Adrenal gland (tissue), 5 donors: ENCODE data around the gene MICOS13.

Source experiments
- POLR2A ChIP-seq, 2 donors: fragments of 450-650 bp; IDR thresholded peaks; one replicate each; pipeline ENCODE4 v1.6.1; 2017; ENCODE audit warnings: antibody characterized with exemption in 2 of 2, mild to moderate bottlenecking in 2 of 2, moderate library complexity in 1 of 2
- TF ChIP-seq, protein P1 (sequence below), 6 experiments: fragments of 450-650 bp in 4 of 6; fragments of 200-600 bp in 2 of 6; sonication (generic) in 1 of 6; IDR thresholded peaks; 1 replicate in 5 of 6; 2 replicates in 1 of 6; pipeline versions ENCODE4 v1.5.1 to v1.8.0; 2016 to 2021; ENCODE audit warnings: antibody characterized with exemption in 6 of 6, mild to moderate bottlenecking in 2 of 6, moderate library complexity in 1 of 6
- donor health status: DM: no; HTN: no; CAD: no.

DNA sequence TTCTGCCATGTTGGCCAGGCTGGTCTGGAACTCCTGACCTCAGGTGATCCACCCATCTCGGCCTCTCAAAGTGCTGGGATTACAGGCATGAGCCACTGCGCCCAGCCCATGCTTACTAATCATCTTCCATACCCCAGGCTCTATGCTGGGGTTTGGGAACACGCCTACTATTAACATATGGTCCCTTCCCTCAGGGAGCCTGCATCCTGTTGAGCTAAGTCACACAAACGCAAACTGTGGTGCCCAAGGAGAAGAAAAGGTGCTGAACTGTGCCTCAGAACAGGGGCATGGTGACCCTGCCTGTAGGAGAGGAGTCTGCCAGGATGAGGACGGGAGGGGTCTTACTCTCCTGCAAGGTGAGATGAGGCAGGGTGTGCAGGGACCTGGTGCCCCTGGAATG lies 5.6 kb downstream of the MICOS13 start:
- TF ChIP-seq, protein P1, sequence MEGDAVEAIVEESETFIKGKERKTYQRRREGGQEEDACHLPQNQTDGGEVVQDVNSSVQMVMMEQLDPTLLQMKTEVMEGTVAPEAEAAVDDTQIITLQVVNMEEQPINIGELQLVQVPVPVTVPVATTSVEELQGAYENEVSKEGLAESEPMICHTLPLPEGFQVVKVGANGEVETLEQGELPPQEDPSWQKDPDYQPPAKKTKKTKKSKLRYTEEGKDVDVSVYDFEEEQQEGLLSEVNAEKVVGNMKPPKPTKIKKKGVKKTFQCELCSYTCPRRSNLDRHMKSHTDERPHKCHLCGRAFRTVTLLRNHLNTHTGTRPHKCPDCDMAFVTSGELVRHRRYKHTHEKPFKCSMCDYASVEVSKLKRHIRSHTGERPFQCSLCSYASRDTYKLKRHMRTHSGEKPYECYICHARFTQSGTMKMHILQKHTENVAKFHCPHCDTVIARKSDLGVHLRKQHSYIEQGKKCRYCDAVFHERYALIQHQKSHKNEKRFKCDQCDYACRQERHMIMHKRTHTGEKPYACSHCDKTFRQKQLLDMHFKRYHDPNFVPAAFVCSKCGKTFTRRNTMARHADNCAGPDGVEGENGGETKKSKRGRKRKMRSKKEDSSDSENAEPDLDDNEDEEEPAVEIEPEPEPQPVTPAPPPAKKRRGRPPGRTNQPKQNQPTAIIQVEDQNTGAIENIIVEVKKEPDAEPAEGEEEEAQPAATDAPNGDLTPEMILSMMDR (IDR thresholded peaks at IDR 0.05): no peak
- TF ChIP-seq POLR2A (IDR thresholded peaks at IDR 0.05): no peak
